Immature natural killer cell (primary cell): Measurements from ENCODE around the gene ADCY1. TPM values are rescaled to one million over a fixed set of nuclear protein-coding genes. Genes with fewer than 3 reads are reported as not detected.
"Not testable (repeated sequence)": the region's sequence is repeated elsewhere in the genome, so short reads cannot be mapped to it uniquely, and the experiment has no call there.

Experiments used
- DNase-seq, 3 donors: peaks; one replicate each; pipeline ENCODE4 v3.0.0; 2022; ENCODE audit warnings: mixed read lengths in 1 of 3
- H3K27ac Mint-ChIP-seq, 6 donors: one replicate each; pipeline ENCODE4 v1.8.0; 2020; ENCODE audit warnings: mixed read lengths in 6 of 6, mild to moderate bottlenecking in 5 of 6, inconsistent platforms in 4 of 6, moderate library complexity in 3 of 6
- H3K27me3 Mint-ChIP-seq, 3 donors: one replicate each; pipeline ENCODE4 v1.8.0; 2020 to 2021; ENCODE audit warnings: low read depth in 3 of 3, mild to moderate bottlenecking in 3 of 3, mixed read lengths in 3 of 3, moderate library complexity in 3 of 3, inconsistent platforms in 1 of 3
- H3K36me3 Mint-ChIP-seq, 3 donors: one replicate each; pipeline ENCODE4 v1.8.0; 2020; ENCODE audit warnings: mixed read lengths in 3 of 3, inconsistent platforms in 2 of 3, mild to moderate bottlenecking in 2 of 3
- H3K4me1 Mint-ChIP-seq, 2 donors: one replicate each; pipeline ENCODE4 v1.8.0; 2020; ENCODE audit warnings: inconsistent platforms in 2 of 2, mild to moderate bottlenecking in 2 of 2, mixed read lengths in 2 of 2, moderate library complexity in 1 of 2
- H3K4me3 Mint-ChIP-seq, 5 donors: one replicate each; pipeline ENCODE4 v1.8.0; 2020; ENCODE audit warnings: mild to moderate bottlenecking in 5 of 5, mixed read lengths in 5 of 5, inconsistent platforms in 3 of 5, moderate library complexity in 3 of 5
- H3K9me3 Mint-ChIP-seq, 6 donors: one replicate each; pipeline ENCODE4 v1.8.0; 2020; ENCODE audit warnings: mild to moderate bottlenecking in 6 of 6, mixed read lengths in 6 of 6, inconsistent platforms in 4 of 6, moderate library complexity in 3 of 6
- polyA plus RNA-seq, 3 donors: library from polyadenylated mRNA; unstranded; fragments of 300-500 nt; fragmentation: Illumina TruSeq; gene quantifications; one replicate each; pipeline ENCODE4 v1.2.3, GENCODE V29; 2021

Gene ADCY1
- polyA plus RNA-seq, 3 donors from 2014 or later, result not detected

GRCh38 chr7:45713669-45714520, 139.7 kb downstream of the ADCY1 start:
- Mint-ChIP-seq H3K4me1 (peaks cover 19 to 26% of the 10 kb centered on the region in 2 donors), H3K36me3 (no peaks in the 10 kb centered on the region), H3K27me3 (peaks cover 0 to 6% (median 2%) of the 10 kb centered on the region in 3 donors), H3K27ac (no peak overlapping the region), H3K4me3 (no peak overlapping the region), H3K9me3 (no peaks in the 10 kb centered on the region)
- no peak for DNase-seq

DNA sequence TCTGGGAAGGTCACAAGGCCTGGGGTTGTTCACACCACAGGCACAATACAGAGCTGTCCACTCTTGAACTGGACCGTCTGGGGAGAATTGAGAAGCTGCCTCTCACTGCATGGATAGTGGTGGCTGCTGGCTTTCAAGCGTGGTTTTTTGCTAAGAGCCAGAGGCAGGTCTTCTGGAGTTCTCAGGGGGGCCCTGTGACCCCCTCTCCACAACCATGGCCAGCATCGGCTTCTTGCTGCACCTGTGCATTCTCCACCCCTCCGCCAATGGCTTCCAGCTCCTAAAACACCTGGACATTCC, 140.3 kb downstream of the ADCY1 start:
- no peak for DNase-seq
- H3K27me3 Mint-ChIP-seq, result peaks cover 0 to 6% (median 2%) of the 10 kb centered on the region in 3 donors
- H3K9me3 Mint-ChIP-seq, result no peaks in the 10 kb centered on the region
- H3K4me3 Mint-ChIP-seq, result no peak overlapping the region
- no peaks in the 10 kb centered on the region for H3K36me3 Mint-ChIP-seq
- H3K4me1 Mint-ChIP-seq, result peaks cover 20 to 31% of the 10 kb centered on the region in 2 donors
- no peak overlapping the region for H3K27ac Mint-ChIP-seq

GRCh38 chr7:45715471-45716352, 141.5 kb downstream of the ADCY1 start:
- no peak for DNase-seq
- no peaks in the 10 kb centered on the region for H3K36me3 Mint-ChIP-seq
- H3K27ac Mint-ChIP-seq, result no peak overlapping the region
- peaks cover 22 to 33% of the 10 kb centered on the region in 2 donors for H3K4me1 Mint-ChIP-seq
- no peak overlapping the region for H3K4me3 Mint-ChIP-seq
- no peaks in the 10 kb centered on the region for H3K9me3 Mint-ChIP-seq
- peaks cover 0 to 6% (median 2%) of the 10 kb centered on the region in 3 donors for H3K27me3 Mint-ChIP-seq

DNA sequence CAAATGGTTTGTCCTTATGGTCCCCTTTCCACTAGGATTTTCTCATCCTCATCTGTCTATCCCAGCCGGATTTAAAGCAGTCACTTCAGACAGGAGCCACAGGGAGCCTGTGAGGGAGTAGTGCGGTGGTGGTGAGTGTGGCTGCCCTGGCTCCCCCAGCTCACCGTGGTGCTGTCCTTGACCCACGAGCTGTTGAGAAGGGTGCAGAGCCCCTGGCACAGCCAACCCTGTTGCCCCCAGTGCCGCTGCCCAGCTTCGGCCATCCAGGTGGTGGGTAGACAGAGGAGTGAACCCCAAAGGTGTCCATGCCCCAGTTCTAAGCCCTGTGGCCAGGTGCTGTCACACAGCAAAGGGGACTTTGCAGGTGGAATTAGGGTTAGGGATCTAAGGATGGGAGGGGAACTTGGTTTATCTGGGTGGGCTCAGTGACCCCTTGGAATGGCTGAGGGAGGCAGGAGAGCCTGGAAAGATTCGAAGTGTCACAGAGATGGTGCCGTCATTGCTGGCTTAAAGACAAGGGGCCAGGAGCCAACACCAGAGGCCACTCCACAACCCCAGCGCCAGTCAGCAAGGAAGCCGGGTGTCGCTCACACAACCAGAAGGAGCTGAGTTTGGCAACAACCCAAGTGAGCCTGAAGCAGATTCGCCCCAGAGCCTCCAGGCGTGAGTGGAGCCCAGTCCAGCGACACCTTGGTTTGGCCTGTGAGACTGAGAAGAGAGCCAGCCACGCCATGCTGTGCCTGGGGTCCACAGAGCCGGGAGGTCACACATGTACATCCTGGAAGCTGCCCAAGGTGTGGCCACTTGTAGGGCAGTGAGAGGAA, 142.4 kb downstream of the ADCY1 start:
- Mint-ChIP-seq H3K36me3 (no peaks in the 10 kb centered on the region), H3K4me1 (peaks cover 22 to 33% of the 10 kb centered on the region in 2 donors), H3K27ac (no peak overlapping the region), H3K4me3 (peak overlapping the region in 1 of 5 donors; percentile 57), H3K27me3 (peaks cover 0 to 6% (median 2%) of the 10 kb centered on the region in 3 donors), H3K9me3 (no peaks in the 10 kb centered on the region)
- DNase-seq, result no peak

DNA sequence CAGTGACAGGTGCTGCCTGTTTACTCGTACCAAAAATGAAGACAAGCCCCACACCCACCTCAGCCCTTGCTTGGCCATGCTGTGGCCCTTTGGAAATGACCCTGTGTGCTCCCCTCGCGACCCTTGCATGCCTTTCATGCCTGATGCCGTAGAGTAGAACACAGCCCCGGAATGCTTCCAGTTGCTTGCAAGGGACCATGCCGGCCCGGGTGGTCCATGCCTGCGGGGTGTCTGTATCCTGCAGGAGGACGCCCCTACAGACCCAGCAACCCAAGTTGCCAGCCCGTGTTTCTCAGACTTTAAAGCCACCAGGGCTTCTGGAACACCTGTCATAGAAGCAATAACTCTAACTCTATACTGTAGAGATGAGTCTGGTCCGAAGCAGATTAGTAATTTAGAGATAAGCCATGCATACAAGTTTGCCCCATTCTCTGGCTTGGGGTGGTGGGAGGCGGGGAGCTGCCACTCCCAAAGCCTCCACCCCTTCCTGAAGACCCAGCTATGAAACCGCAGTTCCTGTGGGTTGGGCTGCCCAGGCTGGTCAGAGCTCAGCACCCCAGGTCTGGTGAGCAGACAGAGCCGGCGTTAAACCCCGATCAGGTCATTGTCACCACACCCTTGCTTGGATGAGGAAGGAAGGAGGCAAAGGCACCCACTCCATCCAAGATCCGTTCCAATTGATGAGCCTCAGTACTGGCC, 143.5 kb downstream of the ADCY1 start:
- H3K27ac Mint-ChIP-seq, result no peak overlapping the region
- H3K4me1 Mint-ChIP-seq, result peaks cover 22 to 33% of the 10 kb centered on the region in 2 donors
- DNase-seq, result no peak
- no peaks in the 10 kb centered on the region for H3K9me3 Mint-ChIP-seq
- H3K4me3 Mint-ChIP-seq, result peak overlapping the region; percentile 33 to 66 (median 52)
- H3K27me3 Mint-ChIP-seq, result peaks cover 0 to 2% (median 0%) of the 10 kb centered on the region in 3 donors
- peaks cover 0 to 4% (median 4%) of the 10 kb centered on the region in 3 donors for H3K36me3 Mint-ChIP-seq

- Mint-ChIP-seq H3K27ac (peak overlapping the region in 3 of 6 donors; percentile 27 to 56 (median 34)), H3K27me3 (peaks cover 0 to 2% (median 0%) of the 10 kb centered on the region in 3 donors), H3K36me3 (peaks cover 1 to 10% (median 6%) of the 10 kb centered on the region in 3 donors), H3K4me3 (peak overlapping the region in 4 of 5 donors; percentile 7 to 66 (median 42)), H3K4me1 (peaks cover 22 to 33% of the 10 kb centered on the region in 2 donors), H3K9me3 (no peaks in the 10 kb centered on the region)
- DNase-seq, result peak in 1 of 3 donors; percentile 7
These were observed 144.5 kb downstream of the ADCY1 start for GRCh38 chr7:45718464-45719330.

DNA sequence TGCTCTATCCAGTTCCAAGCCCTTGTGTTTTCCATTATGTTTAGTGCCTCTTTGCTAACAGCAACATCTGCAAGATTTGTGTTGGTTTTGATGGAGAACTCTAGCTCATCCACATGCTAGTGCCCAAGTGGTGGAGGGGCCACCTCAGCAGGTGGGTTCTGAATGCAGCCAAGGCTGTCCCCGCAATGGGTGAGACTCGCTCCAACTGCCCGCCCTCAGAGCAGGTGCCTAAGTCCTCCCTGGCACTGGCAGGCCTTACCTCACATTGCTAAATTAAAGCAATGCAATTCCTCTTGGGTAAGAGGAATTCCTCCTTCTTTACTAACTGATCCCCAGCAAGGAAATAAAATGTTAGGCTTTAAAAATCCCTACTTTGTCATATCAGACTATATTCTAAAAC, 146.8 kb downstream of the ADCY1 start:
- H3K9me3 Mint-ChIP-seq, result no peaks in the 10 kb centered on the region
- H3K27me3 Mint-ChIP-seq, result peaks cover 0 to 2% (median 0%) of the 10 kb centered on the region in 3 donors
- H3K36me3 Mint-ChIP-seq, result peaks cover 9 to 30% (median 25%) of the 10 kb centered on the region in 3 donors
- peaks cover 22 to 33% of the 10 kb centered on the region in 2 donors for H3K4me1 Mint-ChIP-seq
- no peak for DNase-seq
- H3K27ac Mint-ChIP-seq, result peak overlapping the region in 1 of 6 donors; percentile 67
- H3K4me3 Mint-ChIP-seq, result no peak overlapping the region

- Mint-ChIP-seq H3K9me3 (no peaks in the 10 kb centered on the region), H3K4me3 (no peak overlapping the region), H3K27ac (peak overlapping the region in 2 of 6 donors; percentile 31 to 48), H3K4me1 (peaks cover 18 to 26% of the 10 kb centered on the region in 2 donors), H3K27me3 (peaks cover 0 to 2% (median 0%) of the 10 kb centered on the region in 3 donors), H3K36me3 (peaks cover 9 to 38% (median 33%) of the 10 kb centered on the region in 3 donors)
- DNase-seq, result no peak
These were observed 147.8 kb downstream of the ADCY1 start for GRCh38 chr7:45721686-45722598.

DNA sequence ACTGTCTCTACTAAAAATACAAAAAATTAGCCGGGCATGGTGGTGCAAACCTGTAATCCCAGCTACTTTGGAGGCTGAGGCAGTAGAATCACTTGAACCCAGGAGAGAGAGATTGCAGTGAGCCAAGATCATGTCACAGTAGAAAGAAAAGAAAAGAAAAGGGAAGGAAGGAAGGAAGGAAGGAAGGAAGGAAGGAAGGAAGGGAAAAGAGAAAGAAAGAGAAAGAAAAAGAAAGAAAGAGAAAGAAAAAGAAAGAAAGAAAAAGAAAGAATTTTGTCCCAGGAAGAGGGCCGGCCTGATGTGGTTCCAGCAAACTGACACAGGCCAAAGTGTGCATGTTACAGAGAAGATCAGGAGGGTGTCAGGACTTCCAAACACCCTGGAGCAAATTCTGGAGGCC, 151.1 kb downstream of the ADCY1 start:
- Mint-ChIP-seq H3K36me3 (peaks cover 17 to 49% (median 42%) of the 10 kb centered on the region in 3 donors), H3K27ac (peak overlapping the region in 1 of 6 donors; percentile 39)
- not testable (repeated sequence) for H3K9me3 Mint-ChIP-seq, H3K27me3 Mint-ChIP-seq, DNase-seq, H3K4me3 Mint-ChIP-seq, H3K4me1 Mint-ChIP-seq

DNA sequence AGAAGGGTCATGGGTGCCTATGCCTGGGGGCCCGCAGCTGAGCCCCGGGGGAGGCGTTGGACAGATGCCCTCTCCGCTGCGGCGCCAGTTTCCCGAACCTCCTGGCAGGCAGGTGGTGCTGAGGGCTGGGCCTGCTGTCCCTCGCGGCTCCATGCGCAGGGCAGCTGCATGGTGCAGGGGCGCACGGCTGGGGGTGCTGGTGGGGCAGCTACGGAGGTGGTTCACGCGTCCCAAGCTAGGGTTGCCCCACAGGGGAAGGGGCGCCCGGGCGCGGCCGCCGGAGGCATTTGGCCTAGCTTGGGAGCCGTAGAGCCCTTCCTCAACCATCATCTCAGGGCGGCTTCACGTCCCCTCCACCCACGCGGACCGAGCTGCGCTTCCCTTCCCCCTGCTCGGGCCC, 152.7 kb downstream of the ADCY1 start:
- no peaks in the 10 kb centered on the region for H3K4me1 Mint-ChIP-seq
- peaks cover 0 to 1% (median 0%) of the 10 kb centered on the region in 6 donors for H3K9me3 Mint-ChIP-seq
- H3K4me3 Mint-ChIP-seq, result no peak overlapping the region
- H3K27ac Mint-ChIP-seq, result no peak overlapping the region
- peaks cover 0 to 2% (median 0%) of the 10 kb centered on the region in 3 donors for H3K27me3 Mint-ChIP-seq
- no peak for DNase-seq
- H3K36me3 Mint-ChIP-seq, result peaks cover 17 to 49% (median 42%) of the 10 kb centered on the region in 3 donors

DNA sequence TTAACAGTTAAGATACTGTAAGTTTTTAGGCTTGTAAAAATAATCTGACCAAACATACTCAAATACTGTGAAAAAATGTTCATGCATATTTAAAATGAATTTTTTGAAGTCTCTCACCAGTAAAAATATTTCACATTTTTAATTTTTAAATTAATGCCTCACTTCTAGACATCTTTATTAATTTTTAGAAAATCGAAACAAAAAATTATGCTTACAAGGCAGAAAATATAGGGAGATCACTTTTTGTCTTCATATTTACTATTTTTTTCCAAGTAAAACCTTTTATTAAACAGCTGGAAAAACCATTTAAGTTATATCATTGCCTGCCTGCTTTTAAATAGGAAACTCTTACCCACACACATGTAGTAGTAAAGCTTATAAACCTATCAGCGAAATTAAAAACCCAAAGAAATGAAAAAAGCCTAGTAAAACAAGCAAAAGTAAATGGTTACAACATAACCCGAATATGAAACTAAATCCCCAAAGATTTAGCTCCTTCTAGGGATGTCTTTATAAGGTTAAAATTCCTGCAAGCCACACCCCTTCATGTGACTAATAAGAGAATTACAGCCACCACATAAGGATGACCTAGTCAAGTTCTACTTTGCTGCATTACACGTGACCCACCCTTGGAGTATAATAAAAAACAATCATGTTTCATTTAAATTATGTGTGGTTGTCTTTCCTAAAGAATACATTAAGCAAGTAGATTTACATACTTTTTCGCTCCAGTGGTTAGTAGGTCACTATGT, 157.7 kb downstream of the ADCY1 start:
- DNase-seq, H3K27ac Mint-ChIP-seq, H3K4me3 Mint-ChIP-seq, H3K4me1 Mint-ChIP-seq, H3K9me3 Mint-ChIP-seq, H3K27me3 Mint-ChIP-seq: not testable (repeated sequence)
- peaks cover 17 to 23% (median 21%) of the 10 kb centered on the region in 3 donors for H3K36me3 Mint-ChIP-seq
